Measurements from ENCODE around the gene ZFYVE28. TPM values are rescaled to one million over a fixed set of nuclear protein-coding genes. Genes with fewer than 3 reads are reported as not detected.

ZFYVE28 gene
- total and polyA plus RNA-seq, 2 donors (not counting 1 experiment from before 2014, with no cell fraction given) = 5.8 to 12.1 TPM

DNA sequence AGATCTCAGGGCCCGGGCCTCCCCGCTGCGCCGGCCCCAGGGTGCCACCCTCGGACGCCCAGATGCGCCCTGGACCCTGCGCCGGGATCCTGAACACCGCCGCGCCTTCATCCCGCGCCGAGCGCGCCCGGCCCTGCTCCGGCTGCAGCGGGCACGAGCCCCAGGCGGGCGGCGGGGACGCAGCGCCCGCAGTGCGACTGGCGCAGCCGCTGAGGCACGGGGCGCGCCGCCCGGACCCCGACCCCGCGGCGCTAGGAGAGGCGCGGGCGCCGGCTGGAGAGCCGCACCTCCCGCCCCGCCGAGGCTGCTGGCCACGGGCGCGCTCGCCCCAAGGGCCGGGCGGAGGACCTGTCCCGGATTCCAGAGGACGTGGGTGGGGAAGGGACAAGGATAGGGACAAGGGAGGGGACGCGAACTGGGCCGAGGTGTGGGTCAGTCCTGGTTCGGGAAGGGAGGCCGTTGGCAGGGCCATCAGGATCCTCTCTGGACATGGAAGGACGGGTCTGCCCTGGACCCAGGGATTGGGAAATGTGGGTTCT, 1.1 kb downstream of the ZFYVE28 start:
- no peak for TF ChIP-seq CTCF (IDR thresholded peaks at IDR 0.05)
- no peak for TF ChIP-seq EZH2 (IDR thresholded peaks at IDR 0.05; ENCODE audit: borderline replicate concordance, insufficient read depth, low read depth, low read length, poor library complexity, severe bottlenecking)
- Histone ChIP-seq H2AFZ (ENCODE audit: insufficient read depth, low read depth, low read length, poor library complexity, severe bottlenecking) (peak overlapping the region; percentile 68), H4K20me1 (ENCODE audit: control insufficient read depth, insufficient read depth, low read length, poor library complexity, severe bottlenecking) (no peaks in the 10 kb centered on the region), H3K27ac (ENCODE audit: low read length in 2 of 2) (no peak overlapping the region), H3K4me2 (replicated peaks; ENCODE audit: low read depth, low read length, poor library complexity, severe bottlenecking) (peak overlapping the region; percentile 93), H3K36me3 (replicated peaks in 1 of 2; ENCODE audit: control extremely low read depth in 1 of 2, control insufficient read depth in 1 of 2, extremely low read depth in 1 of 2, insufficient read depth in 2 of 2, low read length in 1 of 2) (no peaks in the 10 kb centered on the region), H3K4me1 (ENCODE audit: control insufficient read depth in 2 of 2, insufficient read depth in 2 of 2, low read length in 2 of 2) (peaks cover 49 to 54% of the 10 kb centered on the region in 2 donors), H3K4me3 (ENCODE audit: control extremely low read depth in 1 of 5, extremely low read depth in 1 of 5, insufficient read depth in 1 of 5, low read depth in 2 of 5, low read length in 4 of 5) (peak overlapping the region in 3 of 5 experiments; percentile 16 to 59 (median 49)), H3K9ac (ENCODE audit: low read length) (peak overlapping the region; percentile 54), H3K27me3 (replicated peaks in 1 of 4; ENCODE audit: control extremely low read depth in 1 of 4, control insufficient read depth in 3 of 4, insufficient read depth in 4 of 4, low read length in 3 of 4) (peaks cover 0 to 64% (median 32%) of the 10 kb centered on the region in 4 experiments), H3K9me3 (ENCODE audit: control extremely low read depth in 1 of 3, control insufficient read depth in 2 of 3, insufficient read depth in 1 of 3, low read length in 2 of 3) (peaks cover 0 to 17% (median 0%) of the 10 kb centered on the region in 3 donors), H3K79me2 (ENCODE audit: control insufficient read depth, insufficient read depth, low read length) (no peaks in the 10 kb centered on the region)
- 2% methylated on average over 61 of the region's 61 CpGs for WGBS (ENCODE audit: insufficient coverage)
- intact Hi-C loops (cut with micrococcal nuclease) = loop anchor here (5.0 kb wide), 1 partner anchor 560 kb away; the partner anchor contains the start of gene LETM1
- H3K9me3 Mint-ChIP-seq (ENCODE audit: insufficient read depth) = no peaks in the 10 kb centered on the region
- ChIA-PET POLR2A (no interaction called here), CTCF (interaction anchor here (2.4 kb wide), 1 partner anchor 197 kb away, joined by 9 read pairs; no protein-coding TSS in a partner anchor)
- ATAC-seq (ENCODE audit: low read depth) (no peak), DNase-seq (peak; percentile 59)
- H3K4me1 Mint-ChIP-seq = peaks cover 59% of the 10 kb centered on the region
- peak overlapping the region; percentile 88 for H3K4me3 Mint-ChIP-seq
- H3K27ac Mint-ChIP-seq = peak overlapping the region; percentile 53
- peaks cover 38% of the 10 kb centered on the region for H3K27me3 Mint-ChIP-seq

Measured in B cell (primary cell).